Activated T-helper 1 cell treated with anti-CD3 and anti-CD28 coated beads, Interleukin-2, amount 50 U/mL, for 16 hours (primary cell): ENCODE results near the gene GPR135.

Experiments
- DNase-seq, 2 donors: peaks; one replicate each; pipeline ENCODE4 v3.0.0-alpha.2; 2020; ENCODE audit warnings: low read depth in 1 of 2, low spot score in 1 of 2

The GPR135 gene

GRCh38 chr14:59425322-59425935, 39.8 kb downstream of the GPR135 start:
- no peak for DNase-seq

DNA sequence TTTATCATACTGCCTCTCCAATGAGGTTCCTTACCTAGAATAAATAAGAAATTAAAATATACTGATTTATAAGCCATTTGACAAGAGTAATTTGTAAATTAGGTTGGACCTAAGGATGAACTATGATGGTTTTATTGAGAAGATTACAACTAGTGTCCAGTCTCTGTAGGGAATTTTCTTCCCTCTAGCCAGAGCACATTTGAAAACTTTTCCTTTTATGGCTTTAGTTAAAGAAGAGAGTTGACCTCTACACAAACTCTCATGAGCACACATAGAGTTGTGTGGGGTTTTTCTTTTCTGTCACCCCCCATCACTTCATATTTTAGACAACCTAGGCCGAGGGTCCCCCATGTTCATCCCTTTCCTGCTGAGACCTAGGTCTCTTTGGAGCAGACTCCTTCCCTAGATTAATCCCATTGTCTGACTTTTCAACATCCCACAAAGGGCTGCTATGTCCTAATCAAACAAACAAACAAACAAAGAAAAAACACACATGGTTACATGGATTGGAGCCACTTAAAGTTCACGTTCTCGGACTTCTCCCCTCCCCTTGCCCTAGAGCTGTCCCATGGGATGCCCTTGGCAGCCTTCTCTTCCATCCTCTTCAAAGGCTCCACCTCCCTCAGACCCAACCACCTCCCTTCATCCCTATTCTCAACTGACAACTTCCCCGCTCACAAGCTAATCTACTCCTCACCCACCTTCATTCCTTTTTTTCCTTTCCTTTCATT, 40.7 kb downstream of the GPR135 start:
- no peak for DNase-seq

GRCh38 chr14:59422069-59422881, 42.9 kb downstream of the GPR135 start:
- DNase-seq = no peak

- DNase-seq = no peak
Measured at GRCh38 chr14:59419303-59419702, 45.9 kb downstream of the GPR135 start.

DNA sequence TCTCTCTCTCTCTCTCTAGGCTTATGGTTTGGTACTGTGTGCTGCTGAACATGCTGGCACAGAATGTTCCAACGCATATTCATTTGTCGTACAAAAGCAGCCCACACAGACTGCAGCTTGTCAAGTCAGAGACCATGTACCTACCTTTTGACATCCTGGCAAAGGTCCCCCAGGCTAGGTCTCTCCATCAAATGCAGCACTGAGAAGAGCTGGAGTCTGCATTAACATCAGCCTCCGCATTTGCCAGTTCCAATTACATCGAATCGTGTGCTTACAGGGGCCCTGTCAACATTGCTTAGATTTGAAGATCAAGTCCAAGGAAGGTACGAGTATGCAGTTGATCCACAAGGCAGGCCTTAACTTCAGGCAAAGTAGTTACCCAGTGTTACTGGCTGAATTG, 47.9 kb downstream of the GPR135 start:
- no peak for DNase-seq

DNA sequence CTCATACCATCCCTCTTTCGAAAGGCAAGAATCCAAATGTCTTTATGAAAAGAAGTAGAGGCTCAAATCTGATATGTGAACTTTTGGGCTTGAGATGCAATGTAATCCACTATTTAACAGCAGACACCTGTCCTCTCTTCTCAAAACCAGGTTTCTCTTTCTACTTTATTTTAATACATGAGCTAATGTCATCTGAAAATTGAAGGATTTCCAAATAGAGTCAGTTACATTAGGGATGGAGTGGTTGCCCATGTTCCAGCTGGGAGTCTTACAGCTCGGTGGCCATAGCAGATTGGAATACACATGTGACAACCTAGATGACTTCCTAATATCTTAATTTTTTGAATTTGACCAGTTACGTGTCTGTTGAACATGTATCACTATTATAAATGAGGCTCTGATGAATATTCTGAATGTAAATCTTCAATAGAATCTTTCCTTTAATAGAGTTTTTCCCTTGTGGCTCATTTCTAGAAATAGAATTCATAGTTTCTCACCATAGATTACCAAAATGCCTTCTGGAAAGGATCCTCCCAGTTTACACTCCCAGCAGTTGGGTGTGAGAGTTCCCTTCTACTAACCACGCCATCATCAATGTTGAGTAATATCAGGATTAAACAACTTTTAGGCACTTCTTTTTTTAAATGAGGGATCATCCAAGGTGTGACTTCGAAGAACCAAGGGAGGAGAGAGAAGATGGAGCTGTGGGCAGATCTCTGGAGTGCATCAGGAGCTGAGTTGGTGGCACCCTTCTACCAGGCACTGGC, 49.2 kb downstream of the GPR135 start:
- DNase-seq = no peak
